ENCODE data around the gene ARF5.
"Not testable (repeated sequence)": the region's sequence is repeated elsewhere in the genome, so short reads cannot be mapped to it uniquely, and the experiment has no call there.

DNA sequence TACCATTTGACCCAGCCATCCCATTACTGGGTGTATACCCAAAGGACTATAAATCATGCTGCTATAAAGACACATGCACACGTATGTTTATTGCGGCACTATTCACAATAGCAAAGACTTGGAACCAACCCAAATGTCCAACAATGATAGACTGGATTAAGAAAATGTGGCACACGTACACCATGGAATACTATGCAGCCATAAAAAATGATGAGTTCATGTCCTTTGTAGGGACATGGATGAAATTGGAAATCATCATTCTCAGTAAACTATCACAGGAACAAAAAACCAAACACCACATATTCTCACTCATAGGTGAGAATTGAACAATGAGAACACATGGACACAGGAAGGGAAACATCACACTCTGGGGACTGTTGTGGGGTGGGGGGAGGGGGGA, 20.2 kb upstream of the ARF5 start:
- TF ChIP-seq TARDBP, ARNT, NFRKB, SP1, ZNF384, ELF4, FOXA1 (IDR thresholded peaks at IDR 0.05): not testable (repeated sequence)

All from HEK293T (cell line).